H1 (cell line): ENCODE data around the gene FERMT2. TPM values are rescaled to one million over a fixed set of nuclear protein-coding genes. Genes with fewer than 3 reads are reported as not detected.
A peak's percentile ranks its signal among the peaks of the same experiment; 100 is the strongest.

Experiments used
- CTCF ChIA-PET: fragments of 300-600 bp; sonication (Branson Sonifier 250); formaldehyde crosslinking; loops from one replicate; lab custom pipeline; 2021; ENCODE audit not compliant: partially characterized antibody; lab: Charles Lee
- POLR2A ChIA-PET: fragments of 300-600 bp; sonication (Branson Sonifier 250); formaldehyde crosslinking; loops from one replicate; lab custom pipeline; 2021; ENCODE audit warnings: inconsistent platforms; ENCODE audit not compliant: partially characterized antibody; lab: Charles Lee
- DNase-seq, 2 experiments: peaks; one replicate each; pipeline versions ENCODE4 v3.0.0 to v3.0.0-alpha.2; 2010 to 2022; ENCODE audit warnings: low spot score in 2 of 2, low read depth in 1 of 2, mixed read lengths in 1 of 2
- FAIRE-seq: peaks from 2 replicates; lab custom pipeline; 2011; peaks lifted over from hg19 to GRCh38; lab: Jason Lieb, UNC
- H2AFZ ChIP-seq: 2 replicates; pipeline ENCODE4 v1.8.1; 2012; ENCODE audit warnings: low read length, inconsistent platforms
- H2AK5ac ChIP-seq: 2 replicates; pipeline ENCODE4 v1.6.1; 2013; ENCODE audit warnings: low read depth, low read length
- H2BK120ac ChIP-seq: replicated peaks from 2 replicates; pipeline ENCODE3; 2013; ENCODE audit warnings: low read depth, low read length, inconsistent platforms
- H2BK12ac ChIP-seq: 2 replicates; pipeline ENCODE4 v1.6.1; 2013; ENCODE audit warnings: low read depth, low read length
- H2BK15ac ChIP-seq: 2 replicates; pipeline ENCODE4 v1.6.1; 2013; ENCODE audit warnings: low read length
- H2BK20ac ChIP-seq: 2 replicates; pipeline ENCODE4 v1.6.1; 2013; ENCODE audit warnings: low read length
- H2BK5ac ChIP-seq: 2 replicates; pipeline ENCODE4 v1.6.1; 2013; ENCODE audit warnings: low read depth, low read length
- H3K14ac ChIP-seq: 2 replicates; pipeline ENCODE4 v1.6.1; 2013; ENCODE audit warnings: inconsistent platforms; ENCODE audit not compliant: insufficient read length
- H3K18ac ChIP-seq: 2 replicates; pipeline ENCODE4 v1.6.1; 2013; ENCODE audit warnings: low read length; ENCODE audit errors: extremely low read depth
- H3K23ac ChIP-seq: 2 replicates; pipeline ENCODE4 v1.6.1; 2013; ENCODE audit warnings: inconsistent platforms; ENCODE audit not compliant: insufficient read length
- H3K23me2 ChIP-seq: 2 replicates; pipeline ENCODE4 v1.6.1; 2013; ENCODE audit warnings: low read depth, low read length
- H3K27ac ChIP-seq: 2 replicates; pipeline ENCODE4 v1.6.1; 2011; ENCODE audit warnings: low read depth, low read length, inconsistent platforms
- H3K27me3 ChIP-seq, 4 experiments: replicated peaks in 1 of 4; 1 replicate in 1 of 4; 2 replicates in 3 of 4; pipeline versions ENCODE4 v1.6.1 to v1.8.1; 2011 to 2013; ENCODE audit warnings: low read length in 3 of 4, mild to moderate bottlenecking in 3 of 4, inconsistent platforms in 2 of 4, mixed read lengths in 2 of 4, moderate library complexity in 1 of 4; ENCODE audit not compliant: control insufficient read depth in 3 of 4, insufficient read depth in 3 of 4; ENCODE audit errors: extremely low read depth in 1 of 4
- H3K36me3 ChIP-seq, 4 experiments: 2 replicates each; pipeline versions ENCODE4 v1.6.1 to v1.8.1; 2011 to 2013; ENCODE audit warnings: mild to moderate bottlenecking in 4 of 4, low read length in 3 of 4, moderate library complexity in 2 of 4, control low read depth in 1 of 4, inconsistent platforms in 1 of 4; ENCODE audit not compliant: insufficient read depth in 4 of 4, control insufficient read depth in 2 of 4
- H3K4ac ChIP-seq: replicated peaks from 2 replicates; pipeline ENCODE3; 2013; ENCODE audit warnings: low read length, low read depth, mixed read lengths, inconsistent platforms; ENCODE audit not compliant: insufficient read length
- H3K4me1 ChIP-seq, 4 experiments: replicated peaks in 1 of 4; 1 replicate in 1 of 4; 2 replicates in 3 of 4; pipeline versions ENCODE4 v1.6.1 to v1.8.1; 2011 to 2013; ENCODE audit warnings: low read length in 3 of 4, inconsistent platforms in 2 of 4, mixed read lengths in 1 of 4; ENCODE audit not compliant: insufficient read depth in 4 of 4, control insufficient read depth in 3 of 4
- H3K4me2 ChIP-seq, 2 experiments: 2 replicates each; pipeline versions ENCODE4 v1.6.1 to v1.8.1; 2011 to 2013; ENCODE audit warnings: low read depth in 2 of 2, low read length in 2 of 2, control low read depth in 1 of 2, inconsistent platforms in 1 of 2, mild to moderate bottlenecking in 1 of 2; ENCODE audit not compliant: insufficient read depth in 1 of 2
- H3K4me3 ChIP-seq, 4 experiments: fragments of 200-600, 300-600 bp in 1 of 4; sonication (generic), shearing (Covaris generic), sonication (Bioruptor Twin) in 1 of 4; 2 replicates each; pipeline versions ENCODE4 v1.5.1 to v1.8.1; 2011 to 2016; ENCODE audit warnings: low read length in 4 of 4, low read depth in 3 of 4, control low read depth in 2 of 4, inconsistent platforms in 2 of 4, mild to moderate bottlenecking in 2 of 4, mixed read lengths in 1 of 4, moderate library complexity in 1 of 4; ENCODE audit not compliant: insufficient read depth in 2 of 4; ENCODE audit errors: extremely low read depth in 1 of 4
- H3K56ac ChIP-seq: replicated peaks from 2 replicates; pipeline ENCODE3; 2013; ENCODE audit warnings: low read depth, mild to moderate bottlenecking, mixed read lengths, low read length, inconsistent platforms; ENCODE audit not compliant: insufficient read length
- H3K79me1 ChIP-seq: 2 replicates; pipeline ENCODE4 v1.6.1; 2013; ENCODE audit warnings: low read depth, low read length, control low read depth
- H3K79me2 ChIP-seq, 2 experiments: 2 replicates each; pipeline versions ENCODE4 v1.6.1 to v1.8.1; 2012 to 2013; ENCODE audit warnings: low read length in 2 of 2, mild to moderate bottlenecking in 2 of 2, inconsistent platforms in 1 of 2; ENCODE audit not compliant: insufficient read depth in 2 of 2, control insufficient read depth in 1 of 2
- H3K9ac ChIP-seq, 4 experiments: replicated peaks in 1 of 4; 1 replicate in 1 of 4; 2 replicates in 3 of 4; pipeline versions ENCODE4 v1.6.1 to v1.8.1; 2011 to 2013; ENCODE audit warnings: low read depth in 3 of 4, low read length in 3 of 4, control low read depth in 2 of 4, mild to moderate bottlenecking in 2 of 4, moderate library complexity in 2 of 4, inconsistent platforms in 1 of 4; ENCODE audit errors: extremely low read depth in 1 of 4
- H3K9me3 ChIP-seq, 2 experiments: 2 replicates each; pipeline versions ENCODE4 v1.6.1 to v1.8.1; 2012 to 2013; ENCODE audit warnings: mild to moderate bottlenecking in 2 of 2, moderate library complexity in 2 of 2, control low read depth in 1 of 2, inconsistent platforms in 1 of 2, low read depth in 1 of 2, low read length in 1 of 2, mixed read lengths in 1 of 2; ENCODE audit not compliant: insufficient read depth in 2 of 2
- H4K20me1 ChIP-seq, 2 experiments: replicated peaks in 1 of 2; 2 replicates each; pipeline versions ENCODE3 to v1.8.1; 2011 to 2013; ENCODE audit warnings: inconsistent platforms in 2 of 2, low read length in 2 of 2, mild to moderate bottlenecking in 1 of 2; ENCODE audit not compliant: insufficient read depth in 2 of 2, control insufficient read depth in 1 of 2
- H4K5ac ChIP-seq: 2 replicates; pipeline ENCODE4 v1.6.1; 2013; ENCODE audit warnings: low read length, low read depth, mixed read lengths, inconsistent platforms; ENCODE audit not compliant: insufficient read length
- H4K8ac ChIP-seq: 2 replicates; pipeline ENCODE4 v1.8.0; 2013; ENCODE audit warnings: mild to moderate bottlenecking, moderate library complexity, low read length, inconsistent platforms; ENCODE audit not compliant: insufficient read depth; ENCODE audit errors: extremely low read depth
- H4K91ac ChIP-seq: replicated peaks from 2 replicates; pipeline ENCODE3; 2013; ENCODE audit warnings: low read length, mixed read lengths, inconsistent platforms; ENCODE audit not compliant: insufficient read length
- ASH2L ChIP-seq: fragments of 200-600, 300-600 bp; sonication (generic); IDR thresholded peaks from one replicate; pipeline ENCODE4 v1.7.1; 2017; ENCODE audit warnings: low read length
- BRCA1 ChIP-seq: IDR thresholded peaks from 2 replicates; pipeline ENCODE4 v1.6.1; 2012; ENCODE audit warnings: low read depth, low read length, improper control_type of control experiment
- SIN3A ChIP-seq, 2 experiments: IDR thresholded peaks in 1 of 2; conservative IDR thresholded peaks in 1 of 2; 2 replicates each; pipeline ENCODE4 v1.6.1; 2011 to 2012; ENCODE audit warnings: low read length in 2 of 2, improper control_type of control experiment in 1 of 2, low read depth in 1 of 2, mild to moderate bottlenecking in 1 of 2
- TAF1 ChIP-seq: IDR thresholded peaks from 2 replicates; pipeline ENCODE4 v1.6.1; 2011; ENCODE audit warnings: mild to moderate bottlenecking, low read depth, low read length
- WGBS, 2 experiments: shearing (Covaris generic) in 1 of 2; methylation state at CpG; one replicate each; pipeline versions ENCODE4 v1.1.6 to v1.1.7; 2013 to 2015; ENCODE audit warnings: low lambda C conversion rate in 2 of 2, mixed read lengths in 2 of 2, inconsistent platforms in 1 of 2, low coverage in 1 of 2, missing lambda C conversion rate in 1 of 2; ENCODE audit not compliant: insufficient replicate concordance in 2 of 2, insufficient coverage in 1 of 2, insufficient read length in 1 of 2; ENCODE audit errors: extremely low coverage in 1 of 2, missing lambda C conversion rate in 1 of 2; 5-methylcytosine and 5-hydroxymethylcytosine counted together
- polyA plus RNA-seq, 7 experiments: library from polyadenylated mRNA; depleted of rRNA in 3 of 7; stranded (reverse) in 5 of 7; unstranded in 2 of 7; fragments of >200 nt in 5 of 7; fragments of 200-250 nt in 2 of 7; gene quantifications; 1 replicate in 5 of 7; 2 replicates in 1 of 7; 4 replicates in 1 of 7; pipeline versions ENCODE4 v1.2.1 to v1.2.3, GENCODE V29; 2011 to 2013; ENCODE audit warnings: missing spikeins in 2 of 7, mixed read lengths in 2 of 7
- total RNA-seq: library from RNA; stranded (reverse); fragmentation: NEBNext Ultra II Directional; extraction: Animal tissue kit (Norgen Biotek cat#: 25700); gene quantifications from 2 replicates; pipeline ENCODE4 v1.2.1, GENCODE V29; 2021

FERMT2 gene
- total and polyA plus RNA-seq, 2 of the 8 experiments (the other 6 are each of a cell fraction or from before 2014, with no cell fraction given): 53.3 to 142 TPM

DNA sequence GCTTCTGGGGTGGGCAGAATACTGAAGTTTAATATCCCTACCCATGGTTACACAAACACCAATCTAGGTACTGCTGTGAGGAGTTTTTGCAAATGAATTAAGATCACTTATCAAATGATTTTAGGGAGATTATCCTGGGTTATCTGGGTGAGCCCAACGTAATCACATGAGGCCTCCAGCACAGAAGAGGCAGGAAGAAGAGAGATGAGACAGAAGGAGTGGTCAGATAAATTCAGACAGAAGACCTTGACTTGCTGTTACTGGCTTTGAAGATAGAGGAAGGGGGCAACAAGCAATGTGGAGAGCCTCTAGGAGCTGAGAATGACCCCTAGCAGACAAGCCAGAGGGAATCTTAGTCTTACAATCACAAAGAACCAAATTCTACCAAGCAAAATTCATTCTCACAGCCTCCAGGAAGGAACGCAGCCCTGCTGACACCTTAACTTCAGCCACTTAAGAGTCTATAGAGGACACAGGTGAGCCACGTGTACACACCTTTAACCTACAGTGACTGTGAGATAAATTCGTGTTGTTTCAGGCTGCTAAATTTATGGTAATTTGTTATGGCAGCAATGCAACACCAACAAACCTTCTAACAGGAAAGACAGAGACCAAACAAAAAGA is 49.4 kb downstream of the FERMT2 start:
- Histone ChIP-seq H3K4me1 (peaks cover 0 to 4% (median 2%) of the 10 kb centered on the region in 4 experiments; a peak in 4 of 7 replicates), H4K8ac (no peak overlapping the region), H2BK12ac (no peak overlapping the region), H3K23ac (no peak overlapping the region), H3K27ac (no peak overlapping the region), H3K27me3 (no peaks in the 10 kb centered on the region), H4K91ac (no peak overlapping the region), H3K14ac (no peak overlapping the region), H3K56ac (no peak overlapping the region), H3K4me2 (no peak overlapping the region), H2BK20ac (no peak overlapping the region), H3K9me3 (no peaks in the 10 kb centered on the region), H4K5ac (peak overlapping the region; percentile 34), H4K20me1 (peaks cover 0 to 2% of the 10 kb centered on the region in 2 experiments), H2BK120ac (no peak overlapping the region), H3K36me3 (peaks cover 0 to 5% (median 0%) of the 10 kb centered on the region in 4 experiments; a peak in 3 of 8 replicates), H3K79me2 (peaks cover 0 to 52% of the 10 kb centered on the region in 2 experiments; a peak in 2 of 4 replicates), H3K9ac (no peak overlapping the region), H3K18ac (no peak overlapping the region), H3K79me1 (peaks cover 3% of the 10 kb centered on the region), H2AFZ (no peak overlapping the region), H3K4ac (no peak overlapping the region), H2BK15ac (no peak overlapping the region), H3K23me2 (no peaks in the 10 kb centered on the region; the same call in 1 of the 2 replicates), H2AK5ac (no peak overlapping the region), H2BK5ac (no peak overlapping the region; the same call in 1 of the 2 replicates), H3K4me3 (no peak overlapping the region)
- CTCF ChIA-PET: no interaction called here
- DNase-seq: no peak
- TF ChIP-seq BRCA1: no peak
- no peak for TF ChIP-seq ASH2L
- TF ChIP-seq SIN3A (conservative IDR thresholded peaks at IDR 0.05 in 1 of 2, IDR thresholded peaks at IDR 0.05 in 1 of 2; ENCODE audit: low read depth in 1 of 2, low read length in 2 of 2): no peak
- TF ChIP-seq TAF1: no peak
- POLR2A ChIA-PET: no interaction called here
- 65% methylated on average over 4 of the region's 4 CpGs; no CpG with 5 or more reads in 1 of the 2 experiments for WGBS, 2 experiments
- no peak for FAIRE-seq
